ENCODE measurements around the gene SCML1. TPM values are rescaled to one million over a fixed set of nuclear protein-coding genes. Genes with fewer than 3 reads are reported as not detected.

Gene SCML1
- total RNA-seq, 1 donor from 2014 or later: 12.3 TPM

GRCh38 chrX:17738737-17739535 lies 1.6 kb downstream of the SCML1 start:
- Histone ChIP-seq H3K27me3 (no peaks in the 10 kb centered on the region), H3K4me1 (no peaks in the 10 kb centered on the region), H3K27ac (peak overlapping the region; percentile 90), H3K9me3 (no peaks in the 10 kb centered on the region), H3K36me3 (no peaks in the 10 kb centered on the region), H3K4me3 (peak overlapping the region; percentile 66)
- DNase-seq (no peak), ATAC-seq (no peak)
- TF ChIP-seq, protein P1, sequence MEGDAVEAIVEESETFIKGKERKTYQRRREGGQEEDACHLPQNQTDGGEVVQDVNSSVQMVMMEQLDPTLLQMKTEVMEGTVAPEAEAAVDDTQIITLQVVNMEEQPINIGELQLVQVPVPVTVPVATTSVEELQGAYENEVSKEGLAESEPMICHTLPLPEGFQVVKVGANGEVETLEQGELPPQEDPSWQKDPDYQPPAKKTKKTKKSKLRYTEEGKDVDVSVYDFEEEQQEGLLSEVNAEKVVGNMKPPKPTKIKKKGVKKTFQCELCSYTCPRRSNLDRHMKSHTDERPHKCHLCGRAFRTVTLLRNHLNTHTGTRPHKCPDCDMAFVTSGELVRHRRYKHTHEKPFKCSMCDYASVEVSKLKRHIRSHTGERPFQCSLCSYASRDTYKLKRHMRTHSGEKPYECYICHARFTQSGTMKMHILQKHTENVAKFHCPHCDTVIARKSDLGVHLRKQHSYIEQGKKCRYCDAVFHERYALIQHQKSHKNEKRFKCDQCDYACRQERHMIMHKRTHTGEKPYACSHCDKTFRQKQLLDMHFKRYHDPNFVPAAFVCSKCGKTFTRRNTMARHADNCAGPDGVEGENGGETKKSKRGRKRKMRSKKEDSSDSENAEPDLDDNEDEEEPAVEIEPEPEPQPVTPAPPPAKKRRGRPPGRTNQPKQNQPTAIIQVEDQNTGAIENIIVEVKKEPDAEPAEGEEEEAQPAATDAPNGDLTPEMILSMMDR (IDR thresholded peaks at IDR 0.05): no peak
- intact Hi-C loops (cut with DNase I): no loop called here

- TF ChIP-seq, protein P1 (IDR thresholded peaks at IDR 0.05): no peak
- Histone ChIP-seq H3K9me3 (no peaks in the 10 kb centered on the region), H3K4me3 (no peak overlapping the region), H3K27me3 (no peaks in the 10 kb centered on the region), H3K4me1 (no peaks in the 10 kb centered on the region), H3K27ac (no peak overlapping the region), H3K36me3 (no peaks in the 10 kb centered on the region)
- ATAC-seq (no peak), DNase-seq (no peak)
- intact Hi-C loops (cut with DNase I): no loop called here
These were observed 3.1 kb downstream of the SCML1 start for GRCh38 chrX:17740137-17741122.

DNA sequence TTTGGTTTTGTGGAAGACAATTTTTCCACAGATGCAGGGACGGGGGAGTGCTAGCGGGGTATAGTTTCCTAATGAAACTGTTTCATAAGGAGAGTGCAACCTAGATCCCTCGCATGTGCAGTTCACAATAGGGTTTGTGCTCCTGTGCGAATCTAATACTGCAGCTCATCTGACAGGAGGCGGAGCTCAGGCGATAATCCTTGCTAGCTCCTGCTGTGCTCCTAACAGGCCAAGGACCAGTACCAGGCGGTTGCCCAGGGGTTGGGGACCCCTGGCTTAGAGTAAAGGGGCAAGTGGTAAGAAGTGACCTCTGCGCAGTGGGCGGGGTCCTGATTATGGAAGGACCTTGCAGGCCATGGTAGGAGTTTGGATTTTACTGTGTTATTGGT lies 3.8 kb downstream of the SCML1 start:
- Histone ChIP-seq H3K27ac (no peak overlapping the region), H3K9me3 (no peaks in the 10 kb centered on the region), H3K27me3 (no peaks in the 10 kb centered on the region), H3K4me3 (no peak overlapping the region), H3K4me1 (no peaks in the 10 kb centered on the region), H3K36me3 (no peaks in the 10 kb centered on the region)
- no peak for ATAC-seq
- intact Hi-C loops (cut with DNase I): no loop called here
- TF ChIP-seq, protein P1 (IDR thresholded peaks at IDR 0.05): no peak
- no peak for DNase-seq

GRCh38 chrX:17743913-17744312 lies 6.6 kb downstream of the SCML1 start:
- H3K27ac ChIP-seq: no peak overlapping the region
- H3K36me3 ChIP-seq: no peaks in the 10 kb centered on the region
- no peaks in the 10 kb centered on the region for H3K4me1 ChIP-seq
- DNase-seq (no peak), ATAC-seq (no peak)
- TF ChIP-seq, protein P1 (IDR thresholded peaks at IDR 0.05): no peak
- H3K27me3 ChIP-seq: no peaks in the 10 kb centered on the region
- no peak overlapping the region for H3K4me3 ChIP-seq
- intact Hi-C loops (cut with DNase I): no loop called here
- H3K9me3 ChIP-seq: no peaks in the 10 kb centered on the region

GRCh38 chrX:17744896-17745523 lies 7.7 kb downstream of the SCML1 start:
- ATAC-seq (no peak), DNase-seq (no peak)
- intact Hi-C loops (cut with DNase I): no loop called here
- no peaks in the 10 kb centered on the region for H3K27me3 ChIP-seq
- no peaks in the 10 kb centered on the region for H3K36me3 ChIP-seq
- H3K4me3 ChIP-seq: no peak overlapping the region
- H3K9me3 ChIP-seq: no peaks in the 10 kb centered on the region
- TF ChIP-seq, protein P1 (IDR thresholded peaks at IDR 0.05): peak; percentile 33
- H3K27ac ChIP-seq: no peak overlapping the region
- no peaks in the 10 kb centered on the region for H3K4me1 ChIP-seq
